HG02763 (cell line): ENCODE measurements around the gene CCDC66.

Source experiments
- ATAC-seq: cut with Tn5 transposase; IDR thresholded peaks from one replicate; pipeline ENCODE4 v1.9.1; 2021; ENCODE audit warnings: mild to moderate bottlenecking, moderate library complexity; ENCODE audit not compliant: unreplicated experiment

The CCDC66 gene

GRCh38 chr3:56621681-56622080 is 64.7 kb downstream of the CCDC66 start:
- no peak for ATAC-seq

DNA sequence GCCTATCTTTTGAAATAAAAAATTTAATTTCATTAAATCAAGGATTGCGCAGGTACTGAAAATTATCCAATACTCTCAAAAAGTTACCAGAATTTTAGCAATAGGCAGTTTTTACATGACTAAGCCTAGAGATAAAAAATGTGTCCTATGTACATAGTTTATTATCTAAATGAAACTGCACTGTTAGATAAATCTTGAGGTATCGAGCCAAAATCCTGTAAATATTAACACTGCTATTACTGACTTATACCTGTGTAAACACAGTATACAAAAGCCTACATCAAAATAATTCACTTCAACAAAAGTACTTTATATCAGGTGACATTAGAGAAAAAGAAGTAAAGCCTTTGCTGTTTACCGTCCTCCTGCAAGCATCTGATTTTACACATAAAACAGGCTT is 65.4 kb downstream of the CCDC66 start:
- ATAC-seq, result no peak

- no peak for ATAC-seq
Measured at GRCh38 chr3:56624725-56625124, 67.8 kb downstream of the CCDC66 start.

DNA sequence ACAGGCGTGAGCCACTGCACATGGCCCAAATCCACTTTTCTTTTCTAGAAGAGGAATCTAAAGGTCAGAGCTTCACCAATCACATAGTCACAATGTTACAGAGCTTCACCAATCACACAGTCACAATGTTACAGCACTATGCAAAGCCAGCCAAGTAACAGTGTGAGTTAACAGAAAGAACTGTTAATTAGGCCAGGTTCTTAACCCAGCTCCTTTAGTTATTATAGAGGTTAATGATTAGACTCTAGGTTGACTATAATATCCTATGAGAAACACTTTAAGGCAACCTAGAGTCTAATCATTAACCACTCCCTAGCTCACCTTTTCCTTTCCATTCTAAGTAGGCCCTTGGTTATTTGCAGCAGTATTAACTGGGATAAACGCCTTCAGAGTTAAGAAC is 72.1 kb downstream of the CCDC66 start:
- no peak for ATAC-seq

DNA sequence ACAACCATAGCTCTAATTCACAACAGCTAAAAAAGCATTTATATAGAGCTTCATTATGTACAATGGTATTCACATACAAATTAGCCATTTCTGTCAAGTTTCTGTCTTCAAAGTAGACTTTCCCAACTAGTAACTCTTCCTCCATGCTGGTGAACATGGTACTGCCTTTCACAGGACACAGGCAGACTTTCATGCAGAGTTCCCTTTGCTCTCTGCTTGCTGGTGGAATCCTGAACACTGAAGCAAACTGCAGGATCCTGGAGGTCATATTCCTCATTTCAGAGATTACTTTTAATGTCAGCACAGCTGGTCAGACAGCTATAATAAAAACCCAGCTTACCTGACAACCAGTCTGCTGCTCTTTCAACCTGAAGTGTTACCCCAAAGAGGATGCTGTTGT is 72.5 kb downstream of the CCDC66 start:
- ATAC-seq, result no peak

DNA sequence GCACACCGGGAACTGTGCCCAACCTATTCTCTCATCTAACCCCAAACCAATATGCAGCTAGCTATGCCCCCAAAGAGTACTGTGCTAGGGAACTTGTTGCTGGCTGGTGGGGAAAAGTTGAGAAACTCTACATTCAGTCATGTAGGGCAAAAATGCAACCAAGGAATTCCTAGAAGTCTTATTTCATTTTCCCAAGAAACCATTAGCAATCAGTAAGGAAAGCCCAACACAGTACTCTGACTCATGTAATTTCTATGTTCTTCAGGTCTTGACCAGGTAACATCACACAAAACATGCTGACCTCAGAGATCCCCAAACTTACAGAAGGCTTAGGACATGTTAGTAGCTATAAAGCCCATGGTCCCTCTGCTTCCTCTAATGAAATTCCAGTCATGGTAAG is 74.0 kb downstream of the CCDC66 start:
- no peak for ATAC-seq

- ATAC-seq, result no peak
Measured at GRCh38 chr3:56633181-56633580, 76.2 kb downstream of the CCDC66 start.

GRCh38 chr3:56633602-56634535 is 76.9 kb downstream of the CCDC66 start:
- ATAC-seq, result no peak

- ATAC-seq, result no peak
Measured at GRCh38 chr3:56645407-56645806, 88.4 kb downstream of the CCDC66 start.

- ATAC-seq, result no peak
Measured at GRCh38 chr3:56654460-56654859, 97.5 kb downstream of the CCDC66 start.

- ATAC-seq, result no peak
Measured at GRCh38 chr3:56655709-56656108, 98.7 kb downstream of the CCDC66 start.

- ATAC-seq, result no peak
Measured at GRCh38 chr3:56664823-56665222, 107.8 kb downstream of the CCDC66 start.

GRCh38 chr3:56667973-56668579 is 111.1 kb downstream of the CCDC66 start:
- ATAC-seq, result no peak
